HG03442 (cell line): ENCODE data around the gene HOXD12.

Experiments used
- ATAC-seq: cut with Tn5 transposase; IDR thresholded peaks from one replicate; pipeline ENCODE4 v1.9.1; 2021; ENCODE audit warnings: mild to moderate bottlenecking, moderate library complexity; ENCODE audit not compliant: unreplicated experiment

Gene HOXD12

GRCh38 chr2:176147210-176147799, 47.7 kb downstream of the HOXD12 start:
- ATAC-seq, result no peak

- no peak for ATAC-seq
These were observed 48.4 kb downstream of the HOXD12 start for GRCh38 chr2:176147800-176148496.

GRCh38 chr2:176148751-176149421, 49.3 kb downstream of the HOXD12 start:
- ATAC-seq, result no peak

GRCh38 chr2:176149481-176149938, 49.9 kb downstream of the HOXD12 start:
- ATAC-seq, result no peak

DNA sequence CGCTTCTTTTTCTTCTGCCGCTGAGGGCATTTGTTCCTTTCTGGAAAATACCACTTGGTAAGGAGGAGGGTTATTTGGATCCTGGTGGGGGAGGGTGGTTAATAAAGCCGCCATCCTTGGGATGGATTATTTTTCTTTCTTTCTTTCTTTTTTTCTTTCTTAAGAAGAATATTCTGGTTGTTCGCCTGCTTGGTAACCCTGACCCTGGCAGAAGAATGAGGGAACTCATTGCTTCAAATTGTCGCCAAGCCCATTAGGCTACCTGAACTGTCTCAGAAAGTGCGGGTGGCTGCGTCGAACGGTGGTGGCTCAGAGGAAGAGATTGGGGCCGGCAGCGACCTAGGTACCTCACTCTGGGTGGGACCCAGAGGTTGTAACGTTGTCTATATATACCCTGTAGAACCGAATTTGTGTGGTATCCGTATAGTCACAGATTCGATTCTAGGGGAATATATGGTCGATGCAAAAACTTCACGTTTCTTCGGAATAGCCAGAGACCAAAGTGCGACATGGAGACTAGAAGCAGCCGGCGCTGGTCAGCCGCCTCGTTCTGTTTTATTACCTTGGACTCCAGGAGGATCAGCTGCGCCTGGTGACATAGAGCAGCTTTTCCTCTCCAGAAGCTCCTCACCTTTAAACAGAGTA, 50.5 kb downstream of the HOXD12 start:
- no peak for ATAC-seq

DNA sequence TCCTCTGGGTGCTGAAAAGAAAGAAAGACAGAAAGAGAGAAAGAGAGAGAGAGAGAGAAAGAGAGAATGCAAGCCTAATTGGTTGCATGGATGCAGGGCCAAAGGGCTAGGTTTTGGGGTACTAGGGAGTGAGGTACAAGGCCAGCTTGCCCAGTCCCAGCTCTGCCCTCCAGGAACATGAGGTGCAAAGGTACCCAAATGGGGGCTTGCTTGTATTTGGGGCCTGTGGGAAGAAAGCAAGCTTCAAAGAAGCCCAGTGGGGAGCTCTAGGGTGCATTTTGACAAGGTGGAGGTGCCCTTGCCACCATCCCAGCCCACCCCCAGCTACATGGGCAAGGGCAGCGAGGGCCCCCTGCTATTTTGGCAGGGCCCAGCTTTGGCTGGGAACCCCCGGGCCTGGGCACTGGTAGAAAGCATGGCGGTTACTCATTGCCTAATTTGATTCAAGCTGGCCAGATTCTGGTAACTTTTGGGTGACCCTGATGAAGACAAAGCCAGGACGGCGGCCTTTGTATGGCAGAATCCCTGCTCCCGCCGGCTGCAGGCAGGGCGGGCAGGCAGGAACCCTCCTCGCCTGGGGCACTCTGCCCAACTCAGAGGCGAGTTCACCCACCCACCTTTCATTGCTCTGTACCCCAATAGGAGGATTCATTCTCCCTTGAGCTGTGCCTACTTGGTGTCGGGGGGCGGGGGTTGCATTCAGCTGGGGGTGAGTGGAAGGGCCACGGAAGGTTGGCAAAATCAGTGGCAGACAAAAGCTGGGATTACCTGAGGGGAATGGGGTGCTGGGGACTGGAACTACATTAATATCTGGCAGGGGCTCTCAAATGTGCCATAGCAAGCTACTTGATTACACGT, 51.2 kb downstream of the HOXD12 start:
- no peak for ATAC-seq

DNA sequence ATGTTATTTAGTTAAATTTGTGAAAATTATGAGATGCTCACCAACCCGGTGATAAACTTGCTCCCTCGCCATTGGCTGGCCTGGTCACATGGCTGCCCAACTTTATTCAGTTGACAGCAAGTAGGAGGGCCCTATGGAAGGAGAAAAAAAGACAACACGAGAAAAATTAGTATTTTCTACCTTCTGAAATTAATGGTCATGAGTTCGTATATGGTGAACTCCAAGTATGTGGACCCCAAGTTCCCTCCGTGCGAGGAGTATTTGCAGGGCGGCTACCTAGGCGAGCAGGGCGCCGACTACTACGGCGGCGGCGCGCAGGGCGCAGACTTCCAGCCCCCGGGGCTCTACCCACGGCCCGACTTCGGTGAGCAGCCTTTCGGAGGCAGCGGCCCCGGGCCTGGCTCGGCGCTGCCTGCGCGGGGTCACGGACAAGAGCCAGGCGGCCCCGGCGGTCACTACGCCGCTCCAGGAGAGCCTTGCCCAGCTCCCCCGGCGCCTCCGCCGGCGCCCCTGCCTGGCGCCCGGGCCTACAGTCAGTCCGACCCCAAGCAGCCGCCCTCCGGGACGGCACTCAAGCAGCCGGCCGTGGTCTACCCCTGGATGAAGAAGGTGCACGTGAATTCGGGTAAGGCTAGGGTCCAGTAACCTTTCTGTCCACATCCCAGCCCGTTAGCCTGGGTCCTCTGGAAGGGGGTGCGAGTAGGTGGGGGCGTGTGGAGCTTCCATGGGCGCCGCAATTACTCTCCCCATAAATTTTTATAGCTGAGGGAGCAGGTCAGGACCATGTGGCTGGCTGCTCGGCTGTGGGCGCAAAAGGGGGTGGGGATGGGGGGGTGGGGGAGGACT, 52.1 kb downstream of the HOXD12 start, which contains the start of gene HOXD4:
HOXD4 (plus strand) TSS at position 109 of the 846 bp plus-strand sequence; CDS start at position 193, 84 bp downstream.
- ATAC-seq, result no peak
